ENCODE results near the gene C9orf78. TPM values are rescaled to one million over a fixed set of nuclear protein-coding genes. Genes with fewer than 3 reads are reported as not detected.

C9orf78 gene
- total RNA-seq, 2 experiments from 2014 or later = 44.5 to 51.7 TPM

- Mint-ChIP-seq H3K9me3 (no peaks in the 10 kb centered on the region), H3K4me3 (no peak overlapping the region), H3K27ac (peak overlapping the region; percentile 39), H3K4me1 (ENCODE audit: low read depth) (peaks cover 60% of the 10 kb centered on the region), H3K27me3 (no peaks in the 10 kb centered on the region), H3K36me3 (ENCODE audit: low read depth) (peaks cover 12% of the 10 kb centered on the region)
- DNase-seq (no peak), ATAC-seq (no peak)
- ChIA-PET CTCF (no interaction called here), POLR2A (interaction anchor here (0.7 to 3.6 kb wide), 3 partner anchors 10 to 605 kb away, joined by 3 to 20 read pairs (median 4); no protein-coding TSS in a partner anchor)
- intact Hi-C loops (cut with micrococcal nuclease) = no loop called here
- TF ChIP-seq CTCF (IDR thresholded peaks at IDR 0.05) = no peak
Measured at GRCh38 chr9:129841071-129841470, 6.0 kb upstream of the C9orf78 start.

GRCh38 chr9:129840034-129840433, 5.0 kb upstream of the C9orf78 start:
- peak; percentile 34 for DNase-seq
- ChIA-PET CTCF (no interaction called here), POLR2A (interaction anchor here (0.6 to 3.6 kb wide), 4 partner anchors 8 to 47 kb away, joined by 3 to 20 read pairs (median 4); no protein-coding TSS in a partner anchor)
- intact Hi-C loops (cut with micrococcal nuclease) = no loop called here
- H3K4me3 Mint-ChIP-seq = peak overlapping the region; percentile 14
- H3K36me3 Mint-ChIP-seq (ENCODE audit: low read depth) = peaks cover 16% of the 10 kb centered on the region
- no peaks in the 10 kb centered on the region for H3K27me3 Mint-ChIP-seq
- no peak for TF ChIP-seq CTCF (IDR thresholded peaks at IDR 0.05)
- H3K27ac Mint-ChIP-seq = peak overlapping the region; percentile 83
- no peak for ATAC-seq
- H3K9me3 Mint-ChIP-seq = no peaks in the 10 kb centered on the region
- peaks cover 55% of the 10 kb centered on the region for H3K4me1 Mint-ChIP-seq (ENCODE audit: low read depth)

GRCh38 chr9:129839324-129840023, 4.4 kb upstream of the C9orf78 start:
- H3K4me1 Mint-ChIP-seq (ENCODE audit: low read depth) = peaks cover 55% of the 10 kb centered on the region
- CTCF ChIA-PET = interaction anchor here (0.6 to 0.9 kb wide), 4 partner anchors 21 to 160 kb away, joined by 3 read pairs; no protein-coding TSS in a partner anchor
- H3K36me3 Mint-ChIP-seq (ENCODE audit: low read depth) = peaks cover 17% of the 10 kb centered on the region
- TF ChIP-seq CTCF (IDR thresholded peaks at IDR 0.05) = no peak
- POLR2A ChIA-PET = interaction anchor here (0.6 to 3.6 kb wide), 8 partner anchors 9 to 73 kb away, joined by 3 to 20 read pairs (median 4); no protein-coding TSS in a partner anchor
- peak overlapping the region; percentile 42 for H3K4me3 Mint-ChIP-seq
- no peaks in the 10 kb centered on the region for H3K27me3 Mint-ChIP-seq
- DNase-seq = no peak
- intact Hi-C loops (cut with micrococcal nuclease) = no loop called here
- no peaks in the 10 kb centered on the region for H3K9me3 Mint-ChIP-seq
- H3K27ac Mint-ChIP-seq = peak overlapping the region; percentile 83
- no peak for ATAC-seq

GRCh38 chr9:129838707-129839259, 3.7 kb upstream of the C9orf78 start:
- Mint-ChIP-seq H3K27me3 (no peaks in the 10 kb centered on the region), H3K4me1 (ENCODE audit: low read depth) (peaks cover 61% of the 10 kb centered on the region), H3K27ac (peak overlapping the region; percentile 83), H3K9me3 (no peaks in the 10 kb centered on the region), H3K4me3 (peak overlapping the region; percentile 42), H3K36me3 (ENCODE audit: low read depth) (peaks cover 24% of the 10 kb centered on the region)
- ChIA-PET CTCF (interaction anchor here (0.6 to 0.9 kb wide), 6 partner anchors 10 to 161 kb away, joined by 3 read pairs; no protein-coding TSS in a partner anchor), POLR2A (interaction anchor here (0.6 to 3.6 kb wide), 9 partner anchors 10 to 72 kb away, joined by 3 to 20 read pairs (median 4); no protein-coding TSS in a partner anchor)
- peak; percentile 56 for ATAC-seq
- peak; percentile 72 for DNase-seq
- intact Hi-C loops (cut with micrococcal nuclease) = no loop called here
- no peak for TF ChIP-seq CTCF (IDR thresholded peaks at IDR 0.05)
